ENCODE measurements around the gene PCAT7. TPM values are rescaled to one million over a fixed set of nuclear protein-coding genes. Genes with fewer than 3 reads are reported as not detected.

Gene PCAT7
- total RNA-seq, 1 experiment from 2014 or later = 4.0 TPM

DNA sequence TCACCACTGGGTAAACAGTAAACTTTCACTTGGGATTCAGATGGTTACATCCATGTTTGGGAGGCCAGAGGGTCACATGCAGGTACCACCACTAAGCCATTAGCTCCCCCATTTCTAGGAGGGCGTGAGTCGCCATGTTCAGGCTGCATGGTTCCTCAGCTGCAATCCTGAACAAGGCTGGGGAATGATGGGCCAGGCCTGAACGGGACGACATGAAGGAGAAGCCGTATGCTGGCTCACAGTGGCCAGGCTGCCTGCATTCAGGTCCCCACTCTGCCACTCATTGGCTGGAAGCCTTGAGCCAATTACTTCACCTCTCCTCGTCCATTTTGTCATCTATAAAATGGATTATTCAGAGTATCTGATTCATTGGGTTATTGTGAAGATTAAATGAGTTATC, 47.8 kb downstream of the PCAT7 start:
- no peak overlapping the region for H3K4me3 Mint-ChIP-seq
- no peak overlapping the region for H3K27ac Mint-ChIP-seq
- H3K79me1 ChIP-seq (ENCODE audit: insufficient read depth, low read depth, low read length, poor library complexity, severe bottlenecking) = no peaks in the 10 kb centered on the region
- H2BK5ac ChIP-seq (ENCODE audit: insufficient read length, low read length) = no peak overlapping the region
- no peaks in the 10 kb centered on the region for H3K4me1 ChIP-seq (ENCODE audit: insufficient read depth, low read length)
- no peak overlapping the region for H3K14ac ChIP-seq (ENCODE audit: insufficient read depth, low read length)
- H3K9ac ChIP-seq (ENCODE audit: extremely low read depth, insufficient read length, low read length) = no peak overlapping the region
- no peaks in the 10 kb centered on the region for H3K36me3 Mint-ChIP-seq (ENCODE audit: insufficient read depth in 1 of 3, low read depth in 3 of 3)
- H3K4me2 ChIP-seq (ENCODE audit: insufficient read depth, insufficient read length, low read length) = no peak overlapping the region
- H2BK12ac ChIP-seq (ENCODE audit: insufficient read length, low read depth, low read length) = no peak overlapping the region
- no peak overlapping the region for H4K5ac ChIP-seq (ENCODE audit: insufficient read length, low read depth, low read length)
- no peak overlapping the region for H2BK20ac ChIP-seq (ENCODE audit: low read depth, low read length, poor library complexity, severe bottlenecking)
- no peak overlapping the region for H3K27ac ChIP-seq (ENCODE audit: insufficient read length, low read depth, low read length)
- no peaks in the 10 kb centered on the region for H3K9me3 ChIP-seq (ENCODE audit: control insufficient read depth, low read depth, low read length)
- DNase-seq = no peak
- H3K27me3 ChIP-seq (ENCODE audit: insufficient read depth, low read length) = no peaks in the 10 kb centered on the region
- H4K8ac ChIP-seq (replicated peaks; ENCODE audit: insufficient read length, low read depth, low read length) = no peak overlapping the region
- H4K20me1 ChIP-seq (ENCODE audit: control insufficient read depth, insufficient read depth, insufficient read length) = no peaks in the 10 kb centered on the region
- no peak overlapping the region for H2AFZ ChIP-seq (ENCODE audit: low read length)
- peaks cover 28% of the 10 kb centered on the region for H3K27me3 Mint-ChIP-seq (ENCODE audit: low read depth)
- no peak overlapping the region for H3T11ph ChIP-seq (ENCODE audit: low read length)
- H2AK5ac ChIP-seq (ENCODE audit: insufficient read length, low read length) = no peak overlapping the region
- WGBS (ENCODE audit: extremely low coverage, insufficient read length, low lambda C conversion rate) = no CpG with 5 or more reads among the region's 6 CpGs
- H3K79me2 ChIP-seq (ENCODE audit: insufficient read depth, low read length) = no peaks in the 10 kb centered on the region
- H3K4me1 Mint-ChIP-seq = peaks cover 9 to 19% of the 10 kb centered on the region in 2 experiments
- H3K4ac ChIP-seq (ENCODE audit: low read depth, low read length) = no peak overlapping the region
- H3K18ac ChIP-seq (ENCODE audit: insufficient read length, low read depth, low read length) = no peak overlapping the region
- H2BK15ac ChIP-seq (ENCODE audit: low read depth, low read length) = no peak overlapping the region
- no peak overlapping the region for H3K23ac ChIP-seq (ENCODE audit: insufficient read length, low read depth, low read length)
- H2BK120ac ChIP-seq (ENCODE audit: low read depth, low read length, poor library complexity, severe bottlenecking) = no peak overlapping the region
- H3K9me3 Mint-ChIP-seq = no peaks in the 10 kb centered on the region
- no peaks in the 10 kb centered on the region for H3K23me2 ChIP-seq (ENCODE audit: insufficient read length, low read depth, low read length, poor library complexity, severe bottlenecking)
- no peak overlapping the region for H4K91ac ChIP-seq (ENCODE audit: insufficient read length, low read depth, low read length)
- H3K56ac ChIP-seq (ENCODE audit: insufficient read length, low read depth, low read length) = no peak overlapping the region
- TF ChIP-seq, protein P1, sequence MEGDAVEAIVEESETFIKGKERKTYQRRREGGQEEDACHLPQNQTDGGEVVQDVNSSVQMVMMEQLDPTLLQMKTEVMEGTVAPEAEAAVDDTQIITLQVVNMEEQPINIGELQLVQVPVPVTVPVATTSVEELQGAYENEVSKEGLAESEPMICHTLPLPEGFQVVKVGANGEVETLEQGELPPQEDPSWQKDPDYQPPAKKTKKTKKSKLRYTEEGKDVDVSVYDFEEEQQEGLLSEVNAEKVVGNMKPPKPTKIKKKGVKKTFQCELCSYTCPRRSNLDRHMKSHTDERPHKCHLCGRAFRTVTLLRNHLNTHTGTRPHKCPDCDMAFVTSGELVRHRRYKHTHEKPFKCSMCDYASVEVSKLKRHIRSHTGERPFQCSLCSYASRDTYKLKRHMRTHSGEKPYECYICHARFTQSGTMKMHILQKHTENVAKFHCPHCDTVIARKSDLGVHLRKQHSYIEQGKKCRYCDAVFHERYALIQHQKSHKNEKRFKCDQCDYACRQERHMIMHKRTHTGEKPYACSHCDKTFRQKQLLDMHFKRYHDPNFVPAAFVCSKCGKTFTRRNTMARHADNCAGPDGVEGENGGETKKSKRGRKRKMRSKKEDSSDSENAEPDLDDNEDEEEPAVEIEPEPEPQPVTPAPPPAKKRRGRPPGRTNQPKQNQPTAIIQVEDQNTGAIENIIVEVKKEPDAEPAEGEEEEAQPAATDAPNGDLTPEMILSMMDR (conservative IDR thresholded peaks at IDR 0.05) = no peak
